ENCODE data around the gene NEURL1.

- TF ChIP-seq POLR2A (IDR thresholded peaks at IDR 0.05) (no peak), CTCF (IDR thresholded peaks at IDR 0.05) (no peak)
These were observed 67.4 kb downstream of the NEURL1 start for GRCh38 chr10:103560886-103561285.

Data from vagina (tissue), 2 donors.